ENCODE data around the gene NRP1. TPM values are rescaled to one million over a fixed set of nuclear protein-coding genes. Genes with fewer than 3 reads are reported as not detected.
A peak's percentile ranks its signal among the peaks of the same experiment; 100 is the strongest.
"Not testable (repeated sequence)": the region's sequence is repeated elsewhere in the genome, so short reads cannot be mapped to it uniquely, and the experiment has no call there.

NRP1 gene
- polyA plus RNA-seq, 6 donors from 2014 or later: not detected

GRCh38 chr10:33228426-33228825 is 106.0 kb downstream of the NRP1 start:
- no peaks in the 10 kb centered on the region for H3K4me1 Mint-ChIP-seq
- no peak for ATAC-seq (ENCODE audit: low read depth in 2 of 2)
- H3K36me3 Mint-ChIP-seq: no peaks in the 10 kb centered on the region
- no peak overlapping the region for H3K27ac Mint-ChIP-seq
- no peaks in the 10 kb centered on the region for H3K9me3 Mint-ChIP-seq
- no peak overlapping the region for H3K4me3 Mint-ChIP-seq
- DNase-seq: no peak
- no peaks in the 10 kb centered on the region for H3K27me3 Mint-ChIP-seq

- DNase-seq (no peak), ATAC-seq (ENCODE audit: low read depth in 2 of 2) (no peak)
- Mint-ChIP-seq H3K4me1 (no peaks in the 10 kb centered on the region), H3K9me3 (no peaks in the 10 kb centered on the region), H3K27me3 (no peaks in the 10 kb centered on the region), H3K27ac (no peak overlapping the region), H3K36me3 (no peaks in the 10 kb centered on the region), H3K4me3 (no peak overlapping the region)
Observed at GRCh38 chr10:33227489-33227888, 107.0 kb downstream of the NRP1 start.

GRCh38 chr10:33224251-33224965 is 110.1 kb downstream of the NRP1 start:
- Mint-ChIP-seq H3K4me1 (no peaks in the 10 kb centered on the region), H3K36me3 (no peaks in the 10 kb centered on the region), H3K27ac (no peak overlapping the region), H3K4me3 (no peak overlapping the region), H3K9me3 (no peaks in the 10 kb centered on the region), H3K27me3 (no peaks in the 10 kb centered on the region)
- DNase-seq (no peak), ATAC-seq (ENCODE audit: low read depth in 2 of 2) (no peak)

GRCh38 chr10:33223326-33224000 is 111.0 kb downstream of the NRP1 start:
- H3K4me1 Mint-ChIP-seq: no peaks in the 10 kb centered on the region

GRCh38 chr10:33222304-33222703 is 112.2 kb downstream of the NRP1 start:
- DNase-seq: not testable (repeated sequence)

More at GRCh38 chr10:33223326-33224000, 111.0 kb downstream of the NRP1 start:
- Mint-ChIP-seq H3K36me3 (no peaks in the 10 kb centered on the region), H3K27ac (no peak overlapping the region), H3K9me3 (no peaks in the 10 kb centered on the region), H3K4me3 (no peak overlapping the region), H3K27me3 (no peaks in the 10 kb centered on the region)
- DNase-seq (no peak), ATAC-seq (ENCODE audit: low read depth in 2 of 2) (no peak)

GRCh38 chr10:33217854-33218253 is 116.6 kb downstream of the NRP1 start:
- ATAC-seq (ENCODE audit: low read depth in 2 of 2) (no peak), DNase-seq (no peak)
- Mint-ChIP-seq H3K4me3 (no peak overlapping the region), H3K27ac (no peak overlapping the region), H3K4me1 (no peaks in the 10 kb centered on the region), H3K9me3 (no peaks in the 10 kb centered on the region), H3K27me3 (no peaks in the 10 kb centered on the region), H3K36me3 (no peaks in the 10 kb centered on the region)

More at GRCh38 chr10:33222304-33222703, 112.2 kb downstream of the NRP1 start:
- ATAC-seq (ENCODE audit: low read depth in 2 of 2); H3K27ac Mint-ChIP-seq; H3K9me3 Mint-ChIP-seq; H3K4me3 Mint-ChIP-seq; H3K36me3 Mint-ChIP-seq; H3K27me3 Mint-ChIP-seq; H3K4me1 Mint-ChIP-seq: not testable (repeated sequence)

- Mint-ChIP-seq H3K27ac (no peak overlapping the region), H3K9me3 (no peaks in the 10 kb centered on the region), H3K36me3 (no peaks in the 10 kb centered on the region), H3K27me3 (no peaks in the 10 kb centered on the region), H3K4me1 (no peaks in the 10 kb centered on the region), H3K4me3 (no peak overlapping the region)
- ATAC-seq (ENCODE audit: low read depth in 2 of 2) (no peak), DNase-seq (no peak)
Observed at GRCh38 chr10:33216661-33217427, 117.6 kb downstream of the NRP1 start.

GRCh38 chr10:33215635-33216034 is 118.8 kb downstream of the NRP1 start:
- H3K27me3 Mint-ChIP-seq: no peaks in the 10 kb centered on the region
- H3K9me3 Mint-ChIP-seq: no peaks in the 10 kb centered on the region
- no peak overlapping the region for H3K27ac Mint-ChIP-seq
- no peaks in the 10 kb centered on the region for H3K36me3 Mint-ChIP-seq
- H3K4me3 Mint-ChIP-seq: no peak overlapping the region
- ATAC-seq (ENCODE audit: low read depth in 2 of 2) (no peak), DNase-seq (no peak)
- H3K4me1 Mint-ChIP-seq: peaks cover 0 to 5% (median 0%) of the 10 kb centered on the region in 3 donors

- DNase-seq: no peak
Observed at GRCh38 chr10:33215154-33215553, 119.3 kb downstream of the NRP1 start.

GRCh38 chr10:33214174-33214573 is 120.3 kb downstream of the NRP1 start:
- Mint-ChIP-seq H3K9me3 (no peaks in the 10 kb centered on the region), H3K4me1 (peaks cover 0 to 5% (median 0%) of the 10 kb centered on the region in 3 donors), H3K4me3 (no peak overlapping the region), H3K27me3 (no peaks in the 10 kb centered on the region), H3K27ac (no peak overlapping the region), H3K36me3 (no peaks in the 10 kb centered on the region)
- no peak for DNase-seq
- ATAC-seq (ENCODE audit: low read depth in 2 of 2): no peak

More at GRCh38 chr10:33215154-33215553, 119.3 kb downstream of the NRP1 start:
- Mint-ChIP-seq H3K27ac (no peak overlapping the region), H3K9me3 (no peaks in the 10 kb centered on the region), H3K4me1 (peaks cover 0 to 5% (median 0%) of the 10 kb centered on the region in 3 donors), H3K27me3 (no peaks in the 10 kb centered on the region), H3K36me3 (no peaks in the 10 kb centered on the region), H3K4me3 (no peak overlapping the region)
- ATAC-seq (ENCODE audit: low read depth in 2 of 2): no peak

- DNase-seq (no peak), ATAC-seq (ENCODE audit: low read depth in 2 of 2) (no peak)
- Mint-ChIP-seq H3K27ac (peak overlapping the region in 1 of 6 donors; percentile 28), H3K4me3 (peak overlapping the region in 1 of 8 donors; percentile 11), H3K9me3 (no peaks in the 10 kb centered on the region), H3K36me3 (no peaks in the 10 kb centered on the region), H3K4me1 (peaks cover 0 to 5% (median 0%) of the 10 kb centered on the region in 3 donors), H3K27me3 (no peaks in the 10 kb centered on the region)
Observed at GRCh38 chr10:33212061-33212748, 122.3 kb downstream of the NRP1 start.

GRCh38 chr10:33211106-33211878 is 123.2 kb downstream of the NRP1 start:
- ATAC-seq (ENCODE audit: low read depth in 2 of 2): no peak
- Mint-ChIP-seq H3K27me3 (no peaks in the 10 kb centered on the region), H3K4me1 (peaks cover 0 to 5% (median 0%) of the 10 kb centered on the region in 3 donors), H3K27ac (peak overlapping the region in 2 of 6 donors; percentile 27 to 63), H3K4me3 (no peak overlapping the region), H3K36me3 (no peaks in the 10 kb centered on the region), H3K9me3 (no peaks in the 10 kb centered on the region)
- DNase-seq: no peak

GRCh38 chr10:33209802-33210201 is 124.7 kb downstream of the NRP1 start:
- no peak overlapping the region for H3K27ac Mint-ChIP-seq
- H3K36me3 Mint-ChIP-seq: no peaks in the 10 kb centered on the region
- DNase-seq: no peak
- no peak for ATAC-seq (ENCODE audit: low read depth in 2 of 2)
- no peaks in the 10 kb centered on the region for H3K27me3 Mint-ChIP-seq
- H3K4me1 Mint-ChIP-seq: peaks cover 0 to 5% (median 0%) of the 10 kb centered on the region in 3 donors
- H3K9me3 Mint-ChIP-seq: no peaks in the 10 kb centered on the region
- no peak overlapping the region for H3K4me3 Mint-ChIP-seq
